H9 (cell line): ENCODE results near the gene APBA3. TPM values are rescaled to one million over a fixed set of nuclear protein-coding genes. Genes with fewer than 3 reads are reported as not detected.

Source experiments
- DNase-seq: peaks from one replicate; pipeline ENCODE4 v3.0.0-alpha.2; 2017
- H2AFZ ChIP-seq: one replicate; pipeline ENCODE4 v1.6.1; 2013; ENCODE audit warnings: mild to moderate bottlenecking, low read length, control low read depth, moderate library complexity
- H2AK5ac ChIP-seq: 2 replicates; pipeline ENCODE4 v1.6.1; 2013; ENCODE audit warnings: low read length, control low read depth, mixed read lengths; ENCODE audit not compliant: insufficient read length
- H2BK120ac ChIP-seq: one replicate; pipeline ENCODE4 v1.6.1; 2013; ENCODE audit warnings: low read depth, mild to moderate bottlenecking, low read length, control low read depth, inconsistent platforms; ENCODE audit not compliant: poor library complexity, severe bottlenecking
- H2BK12ac ChIP-seq: 2 replicates; pipeline ENCODE4 v1.6.1; 2013; ENCODE audit warnings: low read length, control low read depth, mixed read lengths, low read depth; ENCODE audit not compliant: insufficient read length
- H2BK15ac ChIP-seq: 2 replicates; pipeline ENCODE4 v1.6.1; 2013; ENCODE audit warnings: low read depth, low read length, control low read depth
- H2BK20ac ChIP-seq: one replicate; pipeline ENCODE4 v1.6.1; 2013; ENCODE audit warnings: low read depth, mild to moderate bottlenecking, low read length, control low read depth, inconsistent platforms; ENCODE audit not compliant: poor library complexity, severe bottlenecking
- H2BK5ac ChIP-seq: 2 replicates; pipeline ENCODE4 v1.6.1; 2013; ENCODE audit warnings: low read length, control low read depth, mixed read lengths; ENCODE audit not compliant: insufficient read length
- H3K14ac ChIP-seq: 2 replicates; pipeline ENCODE4 v1.6.1; 2013; ENCODE audit warnings: low read length, control low read depth; ENCODE audit not compliant: insufficient read depth
- H3K18ac ChIP-seq: 2 replicates; pipeline ENCODE4 v1.6.1; 2013; ENCODE audit warnings: low read depth, mild to moderate bottlenecking, mixed read lengths, low read length, control low read depth; ENCODE audit not compliant: insufficient read length
- H3K23ac ChIP-seq: 2 replicates; pipeline ENCODE4 v1.6.1; 2013; ENCODE audit warnings: low read length, control low read depth, mixed read lengths, low read depth; ENCODE audit not compliant: insufficient read length
- H3K23me2 ChIP-seq: 2 replicates; pipeline ENCODE4 v1.6.1; 2013; ENCODE audit warnings: low read depth, mild to moderate bottlenecking, mixed read lengths, low read length, control low read depth; ENCODE audit not compliant: insufficient read length, poor library complexity, severe bottlenecking
- H3K27ac ChIP-seq: 2 replicates; pipeline ENCODE4 v1.5.1; 2013; ENCODE audit warnings: low read length, control low read depth, mixed read lengths, low read depth; ENCODE audit not compliant: insufficient read length
- H3K27me3 ChIP-seq: 2 replicates; pipeline ENCODE4 v1.6.1; 2013; ENCODE audit warnings: low read length, control low read depth, inconsistent platforms; ENCODE audit not compliant: insufficient read depth
- H3K4ac ChIP-seq: 2 replicates; pipeline ENCODE4 v1.6.1; 2013; ENCODE audit warnings: low read depth, mild to moderate bottlenecking, control low read depth, inconsistent platforms, low read length, moderate library complexity
- H3K4me1 ChIP-seq: 2 replicates; pipeline ENCODE4 v1.6.1; 2013; ENCODE audit warnings: low read length, control low read depth, inconsistent platforms; ENCODE audit not compliant: insufficient read depth
- H3K4me2 ChIP-seq: 2 replicates; pipeline ENCODE4 v1.6.1; 2013; ENCODE audit warnings: low read length, control low read depth, mixed read lengths; ENCODE audit not compliant: insufficient read length, insufficient read depth
- H3K56ac ChIP-seq: 2 replicates; pipeline ENCODE4 v1.6.1; 2013; ENCODE audit warnings: low read depth, mild to moderate bottlenecking, mixed read lengths, low read length, control low read depth; ENCODE audit not compliant: insufficient read length
- H3K79me1 ChIP-seq: 2 replicates; pipeline ENCODE4 v1.6.1; 2013; ENCODE audit warnings: low read depth, mild to moderate bottlenecking, moderate library complexity, low read length, control low read depth, inconsistent platforms; ENCODE audit not compliant: insufficient read depth, poor library complexity, severe bottlenecking
- H3K79me2 ChIP-seq: 2 replicates; pipeline ENCODE4 v1.6.1; 2013; ENCODE audit warnings: low read length, control low read depth, inconsistent platforms; ENCODE audit not compliant: insufficient read depth
- H3K9ac ChIP-seq: 2 replicates; pipeline ENCODE4 v1.6.1; 2013; ENCODE audit warnings: low read length, control low read depth, mixed read lengths; ENCODE audit not compliant: insufficient read length; ENCODE audit errors: extremely low read depth
- H3K9me3 ChIP-seq: one replicate; pipeline ENCODE4 v1.6.1; 2013; ENCODE audit warnings: low read depth, low read length, inconsistent platforms; ENCODE audit not compliant: control insufficient read depth
- H3T11ph ChIP-seq: one replicate; pipeline ENCODE4 v1.6.1; 2013; ENCODE audit warnings: mild to moderate bottlenecking, low read length, control low read depth, inconsistent platforms
- H4K20me1 ChIP-seq: one replicate; pipeline ENCODE4 v1.6.1; 2013; ENCODE audit not compliant: control insufficient read depth, insufficient read length, insufficient read depth
- H4K5ac ChIP-seq: 2 replicates; pipeline ENCODE4 v1.6.1; 2013; ENCODE audit warnings: low read depth, mild to moderate bottlenecking, mixed read lengths, low read length, control low read depth; ENCODE audit not compliant: insufficient read length
- H4K8ac ChIP-seq: replicated peaks from 2 replicates; pipeline ENCODE4 v1.6.1; 2013; ENCODE audit warnings: low read length, control low read depth, mixed read lengths, low read depth; ENCODE audit not compliant: insufficient read length
- H4K91ac ChIP-seq: 2 replicates; pipeline ENCODE4 v1.6.1; 2013; ENCODE audit warnings: low read depth, mild to moderate bottlenecking, moderate library complexity, mixed read lengths, low read length, control low read depth; ENCODE audit not compliant: insufficient read length
- H3K27ac Mint-ChIP-seq, 3 experiments: 2 replicates in 2 of 3; 3 replicates in 1 of 3; pipeline ENCODE4 v1.8.0; 2020 to 2021; ENCODE audit warnings: mixed read lengths in 3 of 3, mild to moderate bottlenecking in 1 of 3, moderate library complexity in 1 of 3
- H3K27me3 Mint-ChIP-seq: 2 replicates; pipeline ENCODE4 v1.8.0; 2021; ENCODE audit warnings: low read depth, mild to moderate bottlenecking, moderate library complexity, mixed read lengths
- H3K36me3 Mint-ChIP-seq, 3 experiments: 2 replicates in 2 of 3; 3 replicates in 1 of 3; pipeline ENCODE4 v1.8.0; 2020 to 2021; ENCODE audit warnings: low read depth in 3 of 3, mixed read lengths in 3 of 3; ENCODE audit not compliant: insufficient read depth in 1 of 3
- H3K4me1 Mint-ChIP-seq, 2 experiments: 2 replicates each; pipeline ENCODE4 v1.8.0; 2020; ENCODE audit warnings: mixed read lengths in 2 of 2
- H3K4me3 Mint-ChIP-seq, 2 experiments: 2 replicates in 1 of 2; 3 replicates in 1 of 2; pipeline ENCODE4 v1.8.0; 2020 to 2021; ENCODE audit warnings: mild to moderate bottlenecking in 2 of 2, mixed read lengths in 2 of 2, moderate library complexity in 1 of 2
- H3K9me3 Mint-ChIP-seq, 2 experiments: 2 replicates in 1 of 2; 3 replicates in 1 of 2; pipeline ENCODE4 v1.8.0; 2020; ENCODE audit warnings: mild to moderate bottlenecking in 2 of 2, mixed read lengths in 2 of 2, moderate library complexity in 1 of 2
- CTCF ChIP-seq: fragments of 200-600 bp; sonication (generic); conservative IDR thresholded peaks from 3 replicates; pipeline ENCODE4 v1.8.0; 2021; ENCODE audit warnings: antibody characterized with exemption, mild to moderate bottlenecking
- WGBS: extraction: QIAGEN DNeasy Blood & Tissue Kit; methylation state at CpG from one replicate; pipeline ENCODE4 v1.1.7; 2013; ENCODE audit warnings: missing lambda C conversion rate, low lambda C conversion rate, mixed read lengths; ENCODE audit not compliant: insufficient read length; ENCODE audit errors: extremely low coverage; 5-methylcytosine and 5-hydroxymethylcytosine counted together
- total RNA-seq: library from RNA; stranded (reverse); gene quantifications from 2 replicates; pipeline ENCODE4 v1.2.1, GENCODE V29; 2021

Gene APBA3
- total RNA-seq, 1 experiment from 2014 or later, result 21.8 TPM

GRCh38 chr19:3809881-3810707 lies 48.6 kb upstream of the APBA3 start:
- Mint-ChIP-seq H3K36me3 (no peaks in the 10 kb centered on the region), H3K4me1 (no peaks in the 10 kb centered on the region), H3K9me3 (peaks cover 0 to 6% of the 10 kb centered on the region in 2 experiments; a peak in 2 of 5 replicates), H3K27ac (no peak overlapping the region), H3K4me3 (no peak overlapping the region), H3K27me3 (no peaks in the 10 kb centered on the region)
- no peak for DNase-seq
- Histone ChIP-seq H2BK5ac (no peak overlapping the region), H4K91ac (no peak overlapping the region), H3K79me1 (no peaks in the 10 kb centered on the region), H3K14ac (no peak overlapping the region), H3K79me2 (no peaks in the 10 kb centered on the region), H3K27ac (no peak overlapping the region), H3K23me2 (no peaks in the 10 kb centered on the region), H4K20me1 (peaks cover 2% of the 10 kb centered on the region), H3K4ac (no peak overlapping the region), H3K4me1 (no peaks in the 10 kb centered on the region), H2BK15ac (no peak overlapping the region), H4K5ac (no peak overlapping the region), H2BK20ac (no peak overlapping the region), H3K9me3 (no peaks in the 10 kb centered on the region), H3K27me3 (no peaks in the 10 kb centered on the region), H2BK120ac (no peak overlapping the region), H3K4me2 (no peak overlapping the region), H3K9ac (no peak overlapping the region), H3K56ac (no peak overlapping the region), H2AK5ac (no peak overlapping the region), H2BK12ac (no peak overlapping the region), H3K23ac (no peak overlapping the region), H4K8ac (no peak overlapping the region), H3T11ph (no peak overlapping the region), H3K18ac (no peak overlapping the region), H2AFZ (no peak overlapping the region)
- no peak for TF ChIP-seq CTCF
- WGBS, result no CpG with 5 or more reads among the region's 26 CpGs
